Measurements from ENCODE around the gene SLC39A6. TPM values are rescaled to one million over a fixed set of nuclear protein-coding genes. Genes with fewer than 3 reads are reported as not detected.

SLC39A6 gene
- total and polyA plus RNA-seq, 4 donors: 4.7 to 59.2 (median 31.0) TPM

- H3K9ac ChIP-seq (ENCODE audit: insufficient read depth in 1 of 2, low read length in 2 of 2): peak overlapping the region; percentile 86 to 91
- peaks cover 1 to 9% (median 5%) of the 10 kb centered on the region in 4 donors for H3K36me3 ChIP-seq (ENCODE audit: control insufficient read depth in 4 of 4, insufficient read depth in 4 of 4, low read length in 4 of 4)
- ATAC-seq (ENCODE audit: insufficient read depth, low FRiP score) (no peak), DNase-seq (no peak)
- peak overlapping the region; percentile 100 for H3K27ac ChIP-seq (ENCODE audit: low read depth in 1 of 2, low read length in 1 of 2)
- H3K9me3 ChIP-seq (ENCODE audit: control insufficient read depth in 4 of 4, insufficient read depth in 3 of 4, low read length in 3 of 4): no peaks in the 10 kb centered on the region
- WGBS, 2 donors: 1% methylated on average over 35 to 37 of the region's 37 CpGs
- peak overlapping the region; percentile 97 for H3K4me3 ChIP-seq
- H3K4me1 ChIP-seq (ENCODE audit: control insufficient read depth in 5 of 5, insufficient read depth in 5 of 5, low read length in 5 of 5): peaks cover 8 to 22% (median 14%) of the 10 kb centered on the region in 5 donors
- H3K27me3 ChIP-seq (ENCODE audit: control insufficient read depth in 3 of 3, insufficient read depth in 3 of 3, low read length in 2 of 3): no peaks in the 10 kb centered on the region
- TF ChIP-seq CTCF (IDR thresholded peaks at IDR 0.05; ENCODE audit: control extremely low read depth, extremely low read depth): no peak
Observed at GRCh38 chr18:36128907-36129299, 237 bp downstream of the SLC39A6 start.

- ATAC-seq (ENCODE audit: insufficient read depth, low FRiP score) (no peak), DNase-seq (peak; percentile 29 to 61 (median 51))
- no peak for TF ChIP-seq CTCF (IDR thresholded peaks at IDR 0.05; ENCODE audit: control extremely low read depth, extremely low read depth)
- Histone ChIP-seq H3K4me1 (ENCODE audit: control insufficient read depth in 5 of 5, insufficient read depth in 5 of 5, low read length in 5 of 5) (peaks cover 8 to 22% (median 14%) of the 10 kb centered on the region in 5 donors), H3K9me3 (ENCODE audit: control insufficient read depth in 4 of 4, insufficient read depth in 3 of 4, low read length in 3 of 4) (no peaks in the 10 kb centered on the region), H3K9ac (ENCODE audit: insufficient read depth in 1 of 2, low read length in 2 of 2) (peak overlapping the region; percentile 86 to 91), H3K27me3 (ENCODE audit: control insufficient read depth in 3 of 3, insufficient read depth in 3 of 3, low read length in 2 of 3) (no peaks in the 10 kb centered on the region), H3K27ac (ENCODE audit: low read depth in 1 of 2, low read length in 1 of 2) (no peak overlapping the region), H3K36me3 (ENCODE audit: control insufficient read depth in 4 of 4, insufficient read depth in 4 of 4, low read length in 4 of 4) (peaks cover 0 to 9% (median 5%) of the 10 kb centered on the region in 4 donors), H3K4me3 (peak overlapping the region; percentile 97)
- WGBS, 2 donors: 1 to 2% methylated on average over 12 of the region's 12 CpGs
Observed at GRCh38 chr18:36128530-36128870, 640 bp downstream of the SLC39A6 start.

- H3K27ac ChIP-seq (ENCODE audit: low read depth in 1 of 2, low read length in 1 of 2): no peak overlapping the region
- H3K9me3 ChIP-seq (ENCODE audit: control insufficient read depth in 4 of 4, insufficient read depth in 3 of 4, low read length in 3 of 4): no peaks in the 10 kb centered on the region
- H3K36me3 ChIP-seq (ENCODE audit: control insufficient read depth in 4 of 4, insufficient read depth in 4 of 4, low read length in 4 of 4): peaks cover 0 to 9% (median 6%) of the 10 kb centered on the region in 4 donors
- H3K4me3 ChIP-seq: no peak overlapping the region
- peaks cover 8 to 22% (median 14%) of the 10 kb centered on the region in 5 donors for H3K4me1 ChIP-seq (ENCODE audit: control insufficient read depth in 5 of 5, insufficient read depth in 5 of 5, low read length in 5 of 5)
- DNase-seq (peak; percentile 24 to 43 (median 37)), ATAC-seq (ENCODE audit: insufficient read depth, low FRiP score) (no peak)
- no peak for TF ChIP-seq CTCF (IDR thresholded peaks at IDR 0.05; ENCODE audit: control extremely low read depth, extremely low read depth)
- WGBS, 2 donors: 36 to 40% methylated on average over 15 of the region's 15 CpGs
- H3K27me3 ChIP-seq (ENCODE audit: control insufficient read depth in 3 of 3, insufficient read depth in 3 of 3, low read length in 2 of 3): no peaks in the 10 kb centered on the region
- peak overlapping the region in 1 of 2 donors; percentile 86 for H3K9ac ChIP-seq (ENCODE audit: insufficient read depth in 1 of 2, low read length in 2 of 2)
Observed at GRCh38 chr18:36127836-36128529, 1.2 kb downstream of the SLC39A6 start.
